Spinal cord (tissue), 10 donors: Measurements from ENCODE around the gene PAQR4. TPM values are rescaled to one million over a fixed set of nuclear protein-coding genes. Genes with fewer than 3 reads are reported as not detected.

Experiments
- DNase-seq, 6 donors: peaks; one replicate each; pipeline versions ENCODE4 v3.0.0 to v3.0.0-alpha.2; 2013 to 2015; ENCODE audit warnings: low spot score in 6 of 6, low read depth in 4 of 6
- H3K27ac ChIP-seq: one replicate; pipeline ENCODE4 v1.5.1; 2013; ENCODE audit warnings: low read depth, low read length, control low read depth
- H3K27me3 ChIP-seq: one replicate; pipeline ENCODE4 v1.6.1; 2013; ENCODE audit warnings: low read length; ENCODE audit not compliant: control insufficient read depth, insufficient read depth
- H3K36me3 ChIP-seq: one replicate; pipeline ENCODE4 v1.6.1; 2013; ENCODE audit warnings: low read length; ENCODE audit not compliant: control insufficient read depth, insufficient read depth
- H3K4me1 ChIP-seq: one replicate; pipeline ENCODE4 v1.6.1; 2013; ENCODE audit warnings: low read length; ENCODE audit not compliant: control insufficient read depth, insufficient read depth
- H3K4me3 ChIP-seq: one replicate; pipeline ENCODE4 v1.5.1; 2013; ENCODE audit warnings: low read depth, low read length, control low read depth
- H3K9me3 ChIP-seq: one replicate; pipeline ENCODE4 v1.6.1; 2013; ENCODE audit warnings: low read length; ENCODE audit not compliant: control insufficient read depth, insufficient read depth
- WGBS: methylation state at CpG from one replicate; pipeline ENCODE4 v1.1.5; 2013; ENCODE audit warnings: missing lambda C conversion rate; ENCODE audit not compliant: insufficient coverage; 5-methylcytosine and 5-hydroxymethylcytosine counted together
- polyA plus RNA-seq, 2 donors: library from polyadenylated mRNA; unstranded; fragments of 120-200 nt; gene quantifications; one replicate each; pipeline ENCODE4 v1.2.1, GENCODE V29; 2013; ENCODE audit not compliant: insufficient read length in 2 of 2
- total RNA-seq, 2 donors: library from RNA; depleted of rRNA in 1 of 2; stranded (reverse); fragments of 120-200 nt in 1 of 2; fragments of >200 nt in 1 of 2; gene quantifications; one replicate each; pipeline versions ENCODE4 v1.2.3 to v1.2.4, GENCODE V29; 2013 to 2014
- donor health status: healthy.

Gene PAQR4
- total and polyA plus RNA-seq, 4 donors: 22.6 to 82.4 (median 50.2) TPM

DNA sequence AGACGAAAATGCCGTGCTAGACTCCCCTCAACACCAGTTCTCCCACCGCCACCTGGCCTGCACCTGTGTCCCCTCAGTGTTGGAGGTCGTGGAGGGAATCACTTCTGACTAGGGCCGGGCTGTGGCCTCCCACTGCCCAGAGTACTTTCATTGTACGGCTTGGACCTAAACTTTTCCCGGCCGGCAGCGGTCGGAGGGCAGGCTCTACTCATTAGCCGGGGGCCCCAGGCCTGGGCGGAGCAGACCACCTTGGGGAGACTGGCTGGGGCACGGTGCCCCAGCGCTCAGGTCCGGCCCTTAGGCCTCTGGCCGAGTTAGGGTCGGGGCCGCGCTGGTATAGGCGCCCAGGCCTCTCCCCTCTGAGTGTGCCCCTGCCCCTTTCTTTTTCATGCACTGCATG is 48.2 kb downstream of the PAQR4 start:
- H3K4me1 ChIP-seq: peaks cover 46% of the 10 kb centered on the region
- DNase-seq: no peak
- H3K4me3 ChIP-seq: no peak overlapping the region
- H3K27me3 ChIP-seq: peaks cover 68% of the 10 kb centered on the region
- no peaks in the 10 kb centered on the region for H3K9me3 ChIP-seq
- H3K36me3 ChIP-seq: peaks cover 4% of the 10 kb centered on the region
- no peak overlapping the region for H3K27ac ChIP-seq
- WGBS: 15% methylated on average over 20 of the region's 20 CpGs

DNA sequence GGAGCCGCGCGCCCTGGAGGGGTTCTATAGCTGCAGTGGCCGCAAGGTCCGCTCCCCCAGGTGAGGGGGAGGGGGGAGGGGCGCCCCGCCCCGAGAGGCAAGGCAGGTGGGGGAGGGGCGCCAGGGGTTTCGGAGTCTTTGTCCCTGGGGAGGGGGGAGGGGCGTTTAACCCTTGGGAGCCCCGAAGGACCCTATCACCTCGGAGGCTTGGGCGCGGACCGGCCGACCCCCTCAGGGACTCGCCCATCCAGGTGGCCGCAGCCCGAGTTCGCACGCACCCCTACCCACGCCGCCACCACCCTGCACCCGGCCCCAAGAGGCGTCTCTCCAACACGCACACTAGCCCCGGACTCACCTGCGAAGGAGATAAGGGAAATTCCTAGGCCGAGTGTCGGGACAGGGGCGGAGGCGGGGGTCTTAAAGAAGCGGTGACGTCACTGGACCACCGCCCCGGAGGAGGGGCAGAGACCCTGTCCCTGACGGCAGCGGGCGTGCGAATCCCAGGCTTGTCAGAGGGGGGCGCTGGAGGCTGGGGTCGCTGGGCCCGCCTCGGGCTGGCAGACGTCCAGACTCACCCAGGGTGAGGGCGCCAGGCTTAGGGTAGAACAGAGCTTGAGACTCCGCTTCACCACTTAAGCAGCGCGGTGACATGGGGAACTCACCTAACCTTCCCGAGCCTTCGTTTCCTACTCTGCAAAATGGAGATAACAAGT is 48.8 kb downstream of the PAQR4 start, which contains the start of gene CLDN6:
Gene CLDN6, minus strand, starts transcription at position 390 of the 713 bp plus-strand sequence. CDS start 2,162 bp downstream, outside the sequence.
- no peak within 1 kb of the TSS for H3K27ac ChIP-seq
- DNase-seq: peak in 2 of 6 donors; percentile 10 to 26
- H3K4me3 ChIP-seq: no peak within 1 kb of the TSS

DNA sequence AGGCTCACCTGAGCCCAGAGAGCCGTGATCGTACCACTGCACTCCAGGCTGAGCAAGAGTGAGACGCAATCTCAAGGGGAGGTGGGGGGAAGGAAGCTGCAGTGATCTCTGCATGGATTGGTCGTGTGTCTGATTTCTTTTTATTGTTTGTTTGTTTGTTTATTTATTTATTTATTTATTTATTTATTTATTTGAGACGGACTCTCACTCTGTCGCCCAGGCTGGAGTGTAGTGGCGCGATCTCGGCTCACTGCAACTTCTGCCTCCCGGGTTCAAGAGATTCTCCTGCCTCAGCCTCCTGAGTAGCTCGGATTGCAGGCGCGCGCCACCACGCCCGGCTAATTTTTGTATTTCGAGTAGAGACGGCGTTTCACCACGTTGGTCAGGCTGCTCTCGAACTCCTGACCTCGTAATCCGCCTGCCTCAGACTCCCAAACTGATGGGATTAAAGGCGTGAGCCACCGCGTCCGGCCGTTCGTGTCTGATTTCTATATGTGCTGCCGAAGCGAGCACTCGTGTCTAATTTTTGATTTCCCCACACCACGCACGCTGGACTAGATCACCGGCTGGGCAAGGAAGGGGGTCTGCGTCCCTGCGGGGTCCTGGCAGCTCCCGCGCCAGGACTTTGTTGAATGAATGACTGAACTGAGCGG is 50.6 kb downstream of the PAQR4 start:
- H3K4me3 ChIP-seq: peak overlapping the region; percentile 93
- H3K9me3 ChIP-seq: no peaks in the 10 kb centered on the region
- no peak overlapping the region for H3K27ac ChIP-seq
- DNase-seq: no peak
- peaks cover 58% of the 10 kb centered on the region for H3K4me1 ChIP-seq
- WGBS: 38% methylated on average over 39 of the region's 40 CpGs
- peaks cover 7% of the 10 kb centered on the region for H3K36me3 ChIP-seq
- peaks cover 45% of the 10 kb centered on the region for H3K27me3 ChIP-seq

More for the DNA sequence above, 48.8 kb downstream of the PAQR4 start, which contains the start of gene CLDN6:
- H3K4me1 ChIP-seq: peaks cover 46% of the 10 kb centered on the region
- H3K36me3 ChIP-seq: peaks cover 4% of the 10 kb centered on the region
- WGBS: under 1% methylated on average over 38 of the region's 52 CpGs
- no peaks in the 10 kb centered on the region for H3K9me3 ChIP-seq
- peaks cover 62% of the 10 kb centered on the region for H3K27me3 ChIP-seq

DNA sequence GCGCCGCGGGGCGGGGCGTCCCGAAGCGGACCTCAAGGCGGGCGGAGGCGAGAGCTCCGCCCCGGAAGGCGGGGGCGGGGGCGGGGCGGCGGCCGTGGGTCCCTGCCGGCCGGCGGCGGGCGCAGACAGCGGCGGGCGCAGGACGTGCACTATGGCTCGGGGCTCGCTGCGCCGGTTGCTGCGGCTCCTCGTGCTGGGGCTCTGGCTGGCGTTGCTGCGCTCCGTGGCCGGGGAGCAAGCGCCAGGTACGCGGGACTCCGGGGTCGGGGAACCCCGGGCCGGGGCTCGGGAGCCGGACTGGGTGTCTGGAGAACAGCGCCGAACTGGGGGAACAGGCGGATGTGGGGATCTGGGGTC is 51.1 kb downstream of the PAQR4 start, which contains the start of gene TNFRSF12A:
Gene TNFRSF12A, plus strand, starts transcription at position 122 of the 357 bp plus-strand sequence. Its CDS starts 30 bp downstream, at position 152.
- H3K27me3 ChIP-seq: peaks cover 43% of the 10 kb centered on the region
- DNase-seq: peak in 2 of 6 donors; percentile 65 to 85

DNA sequence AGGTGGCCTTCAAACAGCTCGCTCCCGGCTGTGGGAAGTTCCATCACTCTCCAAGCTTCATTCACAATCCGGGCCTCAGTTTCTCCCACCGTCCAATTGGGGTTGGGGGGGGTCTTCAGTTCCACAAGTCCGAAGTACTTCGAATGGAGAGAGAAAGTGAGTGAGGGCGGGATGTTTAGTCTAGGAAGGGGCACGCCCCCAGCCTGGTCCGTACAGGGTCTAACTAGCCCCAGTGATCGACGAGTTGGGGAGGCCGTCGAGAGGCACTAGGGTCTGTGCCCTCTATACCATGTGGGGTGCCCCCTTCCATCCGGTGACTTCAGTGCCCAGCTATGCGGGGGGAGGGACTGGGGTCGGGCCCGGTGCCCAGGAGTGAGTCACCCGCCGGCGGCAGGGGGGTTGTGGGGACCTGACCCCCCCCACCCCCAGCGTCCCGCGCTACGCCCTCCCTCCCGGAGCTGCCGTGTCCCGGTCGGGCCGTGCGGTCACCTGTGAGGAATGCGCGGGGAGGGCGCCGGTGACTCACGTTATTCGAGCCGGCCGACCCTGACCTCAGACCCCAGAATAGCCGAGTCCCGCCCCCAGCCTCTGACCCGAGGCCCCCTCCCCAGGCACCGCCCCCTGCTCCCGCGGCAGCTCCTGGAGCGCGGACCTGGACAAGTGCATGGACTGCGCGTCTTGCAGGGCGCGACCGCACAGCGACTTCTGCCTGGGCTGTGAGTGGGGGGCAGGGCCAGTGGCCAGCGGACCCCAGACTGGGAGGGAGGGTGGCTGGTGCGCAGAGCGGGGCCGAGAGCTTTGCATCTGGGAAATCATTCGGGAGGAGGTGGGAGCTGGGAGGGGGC is 51.7 kb downstream of the PAQR4 start:
- peak overlapping the region; percentile 95 for H3K27ac ChIP-seq
- no peaks in the 10 kb centered on the region for H3K9me3 ChIP-seq
- peaks cover 39% of the 10 kb centered on the region for H3K27me3 ChIP-seq
- peaks cover 9% of the 10 kb centered on the region for H3K36me3 ChIP-seq
- H3K4me3 ChIP-seq: peak overlapping the region; percentile 93
- H3K4me1 ChIP-seq: peaks cover 58% of the 10 kb centered on the region
- peak in 2 of 6 donors; percentile 5 to 58 for DNase-seq
- 2% methylated on average over 54 of the region's 57 CpGs for WGBS

More for the DNA sequence above, 51.1 kb downstream of the PAQR4 start, which contains the start of gene TNFRSF12A:
- H3K27ac ChIP-seq: peak within 1 kb of the TSS; percentile 95
- under 1% methylated on average over 47 of the region's 49 CpGs for WGBS
- peaks cover 7% of the 10 kb centered on the region for H3K36me3 ChIP-seq
- H3K4me1 ChIP-seq: peaks cover 58% of the 10 kb centered on the region
- H3K9me3 ChIP-seq: no peaks in the 10 kb centered on the region
- H3K4me3 ChIP-seq: peak within 1 kb of the TSS; percentile 93

DNA sequence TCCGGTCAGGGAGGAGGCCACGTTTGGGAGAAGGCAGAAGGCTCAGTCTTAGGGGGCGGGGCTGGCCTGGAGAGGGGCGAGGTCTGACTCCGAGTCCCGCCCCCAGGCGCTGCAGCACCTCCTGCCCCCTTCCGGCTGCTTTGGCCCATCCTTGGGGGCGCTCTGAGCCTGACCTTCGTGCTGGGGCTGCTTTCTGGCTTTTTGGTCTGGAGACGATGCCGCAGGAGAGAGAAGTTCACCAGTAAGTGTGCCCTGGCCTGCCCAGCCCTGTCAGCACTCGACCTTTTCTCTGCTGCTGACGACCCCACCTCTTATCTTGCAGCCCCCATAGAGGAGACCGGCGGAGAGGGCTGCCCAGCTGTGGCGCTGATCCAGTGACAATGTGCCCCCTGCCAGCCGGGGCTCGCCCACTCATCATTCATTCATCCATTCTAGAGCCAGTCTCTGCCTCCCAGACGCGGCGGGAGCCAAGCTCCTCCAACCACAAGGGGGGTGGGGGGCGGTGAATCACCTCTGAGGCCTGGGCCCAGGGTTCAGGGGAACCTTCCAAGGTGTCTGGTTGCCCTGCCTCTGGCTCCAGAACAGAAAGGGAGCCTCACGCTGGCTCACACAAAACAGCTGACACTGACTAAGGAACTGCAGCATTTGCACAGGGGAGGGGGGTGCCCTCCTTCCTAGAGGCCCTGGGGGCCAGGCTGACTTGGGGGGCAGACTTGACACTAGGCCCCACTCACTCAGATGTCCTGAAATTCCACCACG is 52.5 kb downstream of the PAQR4 start:
- H3K4me3 ChIP-seq: peak overlapping the region; percentile 93
- H3K27ac ChIP-seq: peak overlapping the region; percentile 95
- H3K27me3 ChIP-seq: peaks cover 39% of the 10 kb centered on the region
- H3K9me3 ChIP-seq: no peaks in the 10 kb centered on the region
- H3K4me1 ChIP-seq: peaks cover 58% of the 10 kb centered on the region
- peaks cover 13% of the 10 kb centered on the region for H3K36me3 ChIP-seq
- peak in 2 of 6 donors; percentile 33 to 74 for DNase-seq
- WGBS: 8% methylated on average over 17 of the region's 25 CpGs

DNA sequence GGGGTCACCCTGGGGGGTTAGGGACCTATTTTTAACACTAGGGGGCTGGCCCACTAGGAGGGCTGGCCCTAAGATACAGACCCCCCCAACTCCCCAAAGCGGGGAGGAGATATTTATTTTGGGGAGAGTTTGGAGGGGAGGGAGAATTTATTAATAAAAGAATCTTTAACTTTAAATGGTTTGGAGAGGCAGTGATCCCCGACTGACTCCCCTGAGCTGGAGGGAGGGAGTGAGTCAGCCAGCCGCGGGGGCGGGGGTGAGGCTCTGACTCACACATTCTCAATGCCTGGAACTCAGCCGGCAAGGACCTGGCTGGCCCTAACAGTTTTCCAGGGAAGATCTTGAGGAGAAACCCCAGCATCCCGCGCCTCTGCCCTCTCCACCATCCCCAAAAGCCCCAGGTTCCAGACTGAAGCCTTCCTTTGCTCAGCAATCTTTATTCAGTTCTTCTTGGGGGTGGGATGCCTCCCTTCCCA is 53.1 kb downstream of the PAQR4 start:
- peaks cover 19% of the 10 kb centered on the region for H3K36me3 ChIP-seq
- H3K27me3 ChIP-seq: peaks cover 35% of the 10 kb centered on the region
- H3K4me1 ChIP-seq: peaks cover 58% of the 10 kb centered on the region
- H3K27ac ChIP-seq: peak overlapping the region; percentile 95
- H3K9me3 ChIP-seq: no peaks in the 10 kb centered on the region
- H3K4me3 ChIP-seq: peak overlapping the region; percentile 93
- WGBS: 50% methylated on average over 4 of the region's 8 CpGs
- peak in 1 of 6 donors; percentile 75 for DNase-seq

GRCh38 chr16:3022684-3023414 is 53.7 kb downstream of the PAQR4 start:
- no peak for DNase-seq
- Histone ChIP-seq H3K4me1 (peaks cover 56% of the 10 kb centered on the region), H3K4me3 (peak overlapping the region; percentile 93), H3K36me3 (peaks cover 24% of the 10 kb centered on the region), H3K9me3 (no peaks in the 10 kb centered on the region), H3K27ac (peak overlapping the region; percentile 95), H3K27me3 (peaks cover 29% of the 10 kb centered on the region)
- WGBS: 77% methylated on average over 6 of the region's 8 CpGs
